Gastroesophageal sphincter (tissue), 4 donors: ENCODE measurements around the gene LSM8. TPM values are rescaled to one million over a fixed set of nuclear protein-coding genes. Genes with fewer than 3 reads are reported as not detected.
A peak's percentile ranks its signal among the peaks of the same experiment; 100 is the strongest.

Experiments
- ATAC-seq: fragments of 150-250 bp; one replicate; pipeline ENCODE4 v1.9.1; 2016; ENCODE audit warnings: mild to moderate bottlenecking, moderate library complexity
- H3K27ac ChIP-seq, 4 donors: fragments of 200-600 bp; sonication (generic) in 3 of 4; 1 replicate in 3 of 4; 2 replicates in 1 of 4; pipeline ENCODE4 v1.5.1; 2016 to 2019
- H3K27me3 ChIP-seq: fragments of 200-600 bp; sonication (generic); one replicate; pipeline ENCODE4 v1.5.1; 2019
- H3K36me3 ChIP-seq, 2 donors: fragments of 200-600 bp; sonication (generic); one replicate each; pipeline ENCODE4 v1.5.1; 2019; ENCODE audit warnings: control low read depth in 1 of 2
- H3K4me1 ChIP-seq, 3 donors: fragments of 200-600 bp; sonication (generic); 1 replicate in 2 of 3; 2 replicates in 1 of 3; pipeline ENCODE4 v1.5.1; 2016 to 2019; ENCODE audit warnings: control low read depth in 2 of 3
- H3K4me3 ChIP-seq, 2 donors: fragments of 200-600 bp; sonication (generic); one replicate each; pipeline ENCODE4 v1.5.1; 2019; ENCODE audit warnings: mild to moderate bottlenecking in 1 of 2, moderate library complexity in 1 of 2
- H3K9me3 ChIP-seq, 3 donors: fragments of 200-600 bp; sonication (generic); one replicate each; pipeline ENCODE4 v1.5.1; 2017 to 2019; ENCODE audit warnings: control low read depth in 2 of 3
- EP300 ChIP-seq: sonication (generic); formaldehyde crosslinking; IDR thresholded peaks from one replicate; pipeline ENCODE4 v1.6.1; 2017; ENCODE audit warnings: antibody characterized with exemption, mild to moderate bottlenecking
- POLR2A ChIP-seq, 2 donors: fragments of 450-650 bp; IDR thresholded peaks; one replicate each; pipeline ENCODE4 v1.6.1; 2017; ENCODE audit warnings: antibody characterized with exemption in 2 of 2, mild to moderate bottlenecking in 2 of 2, moderate library complexity in 1 of 2
- POLR2AphosphoS5 ChIP-seq: sonication (generic); formaldehyde crosslinking; IDR thresholded peaks from one replicate; pipeline ENCODE4 v1.6.1; 2017; ENCODE audit warnings: antibody characterized with exemption
- WGBS, 2 donors: methylation state at CpG; one replicate each; pipeline ENCODE4 v1.1.5; 2018; ENCODE audit warnings: low coverage in 1 of 2; 5-methylcytosine and 5-hydroxymethylcytosine counted together
- total RNA-seq, 4 donors: library from RNA; depleted of rRNA; stranded (reverse); fragments of >200 nt; gene quantifications; one replicate each; pipeline ENCODE4 v1.1.0, GENCODE V29; 2016
- TF ChIP-seq, protein P1 (sequence below), 4 experiments: fragments of 200-600 bp in 2 of 4; fragments of 450-650 bp in 2 of 4; sonication (generic) in 1 of 4; IDR thresholded peaks; one replicate each; pipeline ENCODE4 v1.5.1; 2017 to 2019; ENCODE audit warnings: antibody characterized with exemption in 4 of 4, mild to moderate bottlenecking in 2 of 4, moderate library complexity in 2 of 4

LSM8 gene
- total RNA-seq, 4 donors from 2014 or later, result 18.6 to 38.6 (median 28.9) TPM

DNA sequence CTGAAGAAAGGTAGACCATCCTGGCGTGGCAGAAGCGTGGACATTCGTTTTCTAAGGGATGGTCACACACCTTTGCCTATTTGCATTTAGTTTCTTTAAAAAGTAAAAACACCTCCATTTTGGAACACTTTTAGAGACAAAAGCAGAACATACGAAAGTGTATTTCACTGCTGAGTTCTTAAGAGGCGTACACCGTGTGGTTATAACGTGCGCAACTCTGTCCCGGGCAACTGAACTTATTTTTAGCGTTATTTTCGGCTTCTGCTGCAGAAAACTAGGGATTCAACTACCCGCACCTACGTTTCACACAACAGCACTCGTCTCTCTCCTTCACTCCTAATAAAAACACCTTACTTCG, 557 bp upstream of the LSM8 start:
- 0 to 1% methylated on average over 15 of the region's 15 CpGs for WGBS, 2 donors
- Histone ChIP-seq H3K36me3 (peaks cover 0 to 9% of the 10 kb centered on the region in 2 donors), H3K27ac (peak overlapping the region; percentile 83 to 94 (median 93)), H3K4me1 (peaks cover 10 to 36% (median 14%) of the 10 kb centered on the region in 3 donors), H3K4me3 (peak overlapping the region; percentile 72 to 79), H3K27me3 (no peaks in the 10 kb centered on the region), H3K9me3 (no peaks in the 10 kb centered on the region)
- TF ChIP-seq POLR2A (IDR thresholded peaks at IDR 0.05), result no peak
- TF ChIP-seq, protein P1, sequence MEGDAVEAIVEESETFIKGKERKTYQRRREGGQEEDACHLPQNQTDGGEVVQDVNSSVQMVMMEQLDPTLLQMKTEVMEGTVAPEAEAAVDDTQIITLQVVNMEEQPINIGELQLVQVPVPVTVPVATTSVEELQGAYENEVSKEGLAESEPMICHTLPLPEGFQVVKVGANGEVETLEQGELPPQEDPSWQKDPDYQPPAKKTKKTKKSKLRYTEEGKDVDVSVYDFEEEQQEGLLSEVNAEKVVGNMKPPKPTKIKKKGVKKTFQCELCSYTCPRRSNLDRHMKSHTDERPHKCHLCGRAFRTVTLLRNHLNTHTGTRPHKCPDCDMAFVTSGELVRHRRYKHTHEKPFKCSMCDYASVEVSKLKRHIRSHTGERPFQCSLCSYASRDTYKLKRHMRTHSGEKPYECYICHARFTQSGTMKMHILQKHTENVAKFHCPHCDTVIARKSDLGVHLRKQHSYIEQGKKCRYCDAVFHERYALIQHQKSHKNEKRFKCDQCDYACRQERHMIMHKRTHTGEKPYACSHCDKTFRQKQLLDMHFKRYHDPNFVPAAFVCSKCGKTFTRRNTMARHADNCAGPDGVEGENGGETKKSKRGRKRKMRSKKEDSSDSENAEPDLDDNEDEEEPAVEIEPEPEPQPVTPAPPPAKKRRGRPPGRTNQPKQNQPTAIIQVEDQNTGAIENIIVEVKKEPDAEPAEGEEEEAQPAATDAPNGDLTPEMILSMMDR (IDR thresholded peaks at IDR 0.05), result no peak
- TF ChIP-seq POLR2AphosphoS5, result no peak
- TF ChIP-seq EP300, result no peak
- ATAC-seq, result peak; percentile 1

DNA sequence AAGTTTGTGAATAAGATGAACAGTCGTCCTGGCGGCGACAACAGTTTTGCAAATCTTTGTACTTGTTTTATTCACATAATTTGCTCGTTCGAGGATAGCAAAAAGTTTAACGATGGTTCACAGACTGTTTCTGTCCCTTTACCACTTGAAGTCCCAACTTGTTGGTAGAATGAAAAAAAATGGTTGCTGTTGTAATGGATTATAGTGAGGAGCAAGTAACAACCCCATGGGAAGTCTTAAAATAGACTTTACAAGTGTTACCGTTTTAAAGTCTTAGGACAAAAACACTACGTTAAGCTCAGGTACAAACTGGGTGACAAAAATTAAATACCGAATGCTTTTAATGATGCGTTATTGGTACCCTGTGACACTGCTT, 589 bp downstream of the LSM8 start:
- Histone ChIP-seq H3K27ac (peak overlapping the region; percentile 83 to 94 (median 93)), H3K36me3 (peaks cover 0 to 21% of the 10 kb centered on the region in 2 donors), H3K9me3 (no peaks in the 10 kb centered on the region), H3K27me3 (no peaks in the 10 kb centered on the region), H3K4me3 (peak overlapping the region; percentile 72 to 79), H3K4me1 (peaks cover 10 to 36% (median 14%) of the 10 kb centered on the region in 3 donors)
- TF ChIP-seq POLR2AphosphoS5 (no peak), POLR2A (IDR thresholded peaks at IDR 0.05) (no peak), EP300 (no peak)
- TF ChIP-seq, protein P1 (IDR thresholded peaks at IDR 0.05), result no peak
- ATAC-seq, result no peak
- 5 to 6% methylated on average over 4 to 10 of the region's 10 CpGs for WGBS, 2 donors

DNA sequence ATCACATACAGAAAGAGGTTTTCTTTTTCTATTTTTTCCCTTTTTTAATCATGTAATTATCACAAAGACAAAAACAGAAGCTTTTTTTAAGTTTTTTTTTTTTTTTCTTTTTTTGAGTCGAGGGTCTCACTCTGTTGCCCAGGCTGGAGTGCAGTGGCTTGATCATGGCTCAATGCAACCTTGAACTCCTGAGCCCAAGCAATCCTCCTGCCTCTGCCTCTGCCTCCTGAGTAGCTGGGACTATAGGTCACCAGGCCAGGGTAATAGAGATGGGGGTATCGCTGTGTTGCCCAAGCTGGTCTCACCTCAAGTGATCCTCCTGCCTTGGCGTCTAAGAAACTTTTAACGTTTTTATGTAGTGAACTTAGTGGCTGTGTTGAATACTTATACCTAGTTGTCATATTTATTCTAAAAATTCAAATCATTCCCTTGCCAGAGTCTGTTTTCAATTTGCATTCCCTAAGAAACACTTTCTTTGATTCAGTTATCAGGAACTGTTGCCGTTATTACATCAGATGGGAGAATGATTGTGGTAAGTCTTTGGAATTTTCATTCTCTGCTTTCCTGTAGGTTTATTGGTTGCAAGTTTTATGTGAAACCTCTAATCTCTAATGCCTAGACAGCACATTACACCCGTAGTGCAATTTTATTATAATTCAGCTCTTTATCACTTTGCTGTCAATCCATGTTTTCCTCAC, 1.3 kb downstream of the LSM8 start:
- Histone ChIP-seq H3K27me3 (no peaks in the 10 kb centered on the region), H3K9me3 (no peaks in the 10 kb centered on the region), H3K4me1 (peaks cover 10 to 36% (median 14%) of the 10 kb centered on the region in 3 donors), H3K4me3 (peak overlapping the region; percentile 72 to 79), H3K27ac (peak overlapping the region in 3 of 4 donors; percentile 83 to 94 (median 92)), H3K36me3 (peaks cover 0 to 27% of the 10 kb centered on the region in 2 donors)
- no peak for TF ChIP-seq POLR2A (IDR thresholded peaks at IDR 0.05)
- WGBS, 2 donors, result 55 to 81% methylated on average over 4 to 6 of the region's 6 CpGs
- no peak for ATAC-seq

DNA sequence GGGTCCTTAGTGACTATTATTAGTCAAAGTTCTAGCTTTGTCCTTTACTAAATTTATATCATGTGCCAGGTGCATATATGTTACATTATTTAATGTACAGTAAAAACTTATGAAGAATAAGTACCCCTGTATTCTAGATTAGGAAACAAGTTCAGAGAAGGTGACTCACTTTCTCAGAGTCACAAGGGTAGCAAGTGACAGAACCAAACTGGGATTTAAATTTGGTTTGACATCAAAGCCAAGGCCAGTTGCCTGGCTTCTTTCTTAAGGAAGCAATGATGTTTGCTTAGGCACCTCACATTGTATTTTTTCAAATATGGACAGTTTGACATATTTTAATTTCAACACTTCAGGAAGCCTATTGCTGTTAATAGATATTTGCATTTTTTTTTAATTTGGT, 2.5 kb downstream of the LSM8 start:
- TF ChIP-seq EP300 (no peak), POLR2A (IDR thresholded peaks at IDR 0.05) (no peak), POLR2AphosphoS5 (no peak)
- TF ChIP-seq, protein P1 (IDR thresholded peaks at IDR 0.05), result no peak

DNA sequence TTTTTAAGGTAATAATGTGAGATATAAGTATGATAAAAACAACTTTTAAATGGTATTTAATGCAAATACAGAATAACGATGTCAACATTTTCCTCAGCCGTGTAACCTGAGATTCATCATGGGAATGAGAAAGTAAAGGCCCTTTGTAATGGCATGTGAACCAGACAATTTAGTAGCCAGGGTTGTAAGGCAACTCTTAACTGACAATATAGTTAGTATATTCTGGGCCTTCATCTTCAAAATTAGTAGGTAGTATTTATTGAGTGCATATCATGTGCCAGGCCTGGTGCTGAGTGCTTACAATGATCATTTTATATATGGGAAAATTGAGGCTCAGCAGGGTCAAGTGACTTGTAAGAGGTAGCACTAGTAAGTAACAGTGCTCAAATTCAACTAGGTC, 10.6 kb downstream of the LSM8 start:
- no peaks in the 10 kb centered on the region for H3K4me1 ChIP-seq
- H3K27me3 ChIP-seq, result no peaks in the 10 kb centered on the region
- H3K27ac ChIP-seq, result no peak overlapping the region
- WGBS, 2 donors, result 68 to 81% methylated on average over 2 of the region's 2 CpGs
- ATAC-seq, result no peak
- H3K36me3 ChIP-seq, result peaks cover 0 to 25% of the 10 kb centered on the region in 2 donors
- H3K4me3 ChIP-seq, result no peak overlapping the region
- TF ChIP-seq POLR2A (IDR thresholded peaks at IDR 0.05) (no peak), EP300 (no peak), POLR2AphosphoS5 (no peak)
- TF ChIP-seq, protein P1 (IDR thresholded peaks at IDR 0.05), result no peak
- no peaks in the 10 kb centered on the region for H3K9me3 ChIP-seq

More for the DNA sequence above, 2.5 kb downstream of the LSM8 start:
- Histone ChIP-seq H3K27me3 (no peaks in the 10 kb centered on the region), H3K4me1 (peaks cover 10 to 36% (median 14%) of the 10 kb centered on the region in 3 donors), H3K9me3 (no peaks in the 10 kb centered on the region), H3K4me3 (no peak overlapping the region), H3K27ac (no peak overlapping the region), H3K36me3 (peaks cover 0 to 36% of the 10 kb centered on the region in 2 donors)
- ATAC-seq, result no peak
